GM12892 (cell line): Measurements from ENCODE around the gene ACAP3.

Source experiments
- DNase-seq: peaks from one replicate; pipeline ENCODE4 v3.0.0; 2011; ENCODE audit not compliant: insufficient read length
- FAIRE-seq: peaks from 2 replicates; lab custom pipeline; 2011; peaks lifted over from hg19 to GRCh38; lab: Jason Lieb, UNC
- POLR2A ChIP-seq: IDR thresholded peaks from 2 replicates; pipeline ENCODE4 v1.6.1; 2011; ENCODE audit warnings: low read depth, low read length, control low read depth
- POLR2AphosphoS5 ChIP-seq: IDR thresholded peaks from 2 replicates; pipeline ENCODE4 v1.6.1; 2011; ENCODE audit warnings: low read depth, low read length, control low read depth
- TAF1 ChIP-seq: IDR thresholded peaks from 2 replicates; pipeline ENCODE4 v1.6.1; 2011; ENCODE audit warnings: low read depth, mild to moderate bottlenecking, control low read depth, low read length, borderline replicate concordance

Gene ACAP3

GRCh38 chr1:1302006-1302430, 5.7 kb downstream of the ACAP3 start:
- DNase-seq = no peak
- no peak for FAIRE-seq
- no peak for TF ChIP-seq TAF1
- no peak for TF ChIP-seq POLR2A
- TF ChIP-seq POLR2AphosphoS5 = no peak

- TF ChIP-seq TAF1 (no peak), POLR2AphosphoS5 (no peak), POLR2A (no peak)
- DNase-seq (no peak), FAIRE-seq (no peak)
Measured at GRCh38 chr1:1300352-1300739, 7.4 kb downstream of the ACAP3 start.

GRCh38 chr1:1299686-1300351, 7.9 kb downstream of the ACAP3 start:
- TF ChIP-seq POLR2A (no peak), POLR2AphosphoS5 (no peak), TAF1 (no peak)
- FAIRE-seq (no peak), DNase-seq (no peak)

- DNase-seq = no peak
- TF ChIP-seq POLR2AphosphoS5 (no peak), POLR2A (no peak), TAF1 (no peak)
- FAIRE-seq = no peak
Measured at GRCh38 chr1:1298861-1299685, 8.7 kb downstream of the ACAP3 start.

GRCh38 chr1:1297802-1298424, 9.8 kb downstream of the ACAP3 start:
- DNase-seq (no peak), FAIRE-seq (no peak)
- TF ChIP-seq POLR2AphosphoS5 (no peak), TAF1 (no peak), POLR2A (no peak)

- TF ChIP-seq TAF1 (no peak), POLR2A (no peak), POLR2AphosphoS5 (no peak)
- DNase-seq = no peak
- no peak for FAIRE-seq
Measured at GRCh38 chr1:1296070-1297061, 11.4 kb downstream of the ACAP3 start.

- DNase-seq (no peak), FAIRE-seq (no peak)
- TF ChIP-seq TAF1 = no peak
- TF ChIP-seq POLR2AphosphoS5 = no peak
- no peak for TF ChIP-seq POLR2A
Measured at GRCh38 chr1:1295154-1295923, 12.4 kb downstream of the ACAP3 start.

- no peak for DNase-seq
- no peak for TF ChIP-seq POLR2A
- TF ChIP-seq POLR2AphosphoS5 = no peak
- no peak for TF ChIP-seq TAF1
- FAIRE-seq = no peak
Measured at GRCh38 chr1:1294250-1294890, 13.4 kb downstream of the ACAP3 start.
